ENCODE data around the gene NASP. TPM values are rescaled to one million over a fixed set of nuclear protein-coding genes. Genes with fewer than 3 reads are reported as not detected.

The NASP gene
- total and polyA plus RNA-seq, 2 donors (not counting 3 experiments of a cell fraction or from before 2014, with no cell fraction given) = 101 to 149 TPM

GRCh38 chr1:45535988-45536766 lies 47.7 kb upstream of the NASP start:
- Histone ChIP-seq H2AFZ (ENCODE audit: low read depth, low read length) (no peak overlapping the region), H3K9me3 (replicated peaks; ENCODE audit: control insufficient read depth, insufficient read depth, low read length) (no peaks in the 10 kb centered on the region), H3K79me2 (ENCODE audit: control insufficient read depth, insufficient read depth, low read length) (no peaks in the 10 kb centered on the region), H3K9ac (replicated peaks; ENCODE audit: extremely low read depth, insufficient read depth, low read length) (no peak overlapping the region), H3K9me1 (replicated peaks; ENCODE audit: control insufficient read depth, extremely low read depth, insufficient read depth, low read length) (no peaks in the 10 kb centered on the region), H3K4me2 (ENCODE audit: insufficient read depth, low read length) (no peak overlapping the region), H4K20me1 (replicated peaks; ENCODE audit: control insufficient read depth, extremely low read depth, insufficient read depth, low read length) (no peaks in the 10 kb centered on the region), H3K36me3 (ENCODE audit: control insufficient read depth in 2 of 2, extremely low read depth in 1 of 2, insufficient read depth in 2 of 2, low read length in 2 of 2) (no peaks in the 10 kb centered on the region), H3K27ac (ENCODE audit: insufficient read depth, low read depth, low read length) (no peak overlapping the region), H3K4me1 (ENCODE audit: control insufficient read depth, extremely low read depth, insufficient read depth, low read length) (no peaks in the 10 kb centered on the region), H3K27me3 (ENCODE audit: control insufficient read depth in 2 of 2, insufficient read depth in 2 of 2, low read length in 2 of 2) (no peaks in the 10 kb centered on the region), H3K4me3 (replicated peaks in 1 of 3; ENCODE audit: insufficient read depth in 1 of 3, low read depth in 1 of 3, low read length in 3 of 3) (no peak overlapping the region)
- dilution Hi-C loops (cut with MboI; ENCODE audit: extremely low pct_ligation_motif_present, low sequenced_read_pairs) (no loop called here), intact Hi-C loops (cut with micrococcal nuclease) (no loop called here)
- CTCF ChIA-PET = interaction anchor here (1.8 to 2.1 kb wide), 2 partner anchors 15 to 34 kb away, joined by 4 to 9 read pairs; partner anchors contain the start of gene AKR1A1
- DNase-seq (ENCODE audit: low read depth, low spot score) (no peak), FAIRE-seq (no peak)
- no TSS peak for BruUV-seq (replicated peaks)
- no peak for TF ChIP-seq POLR2A (IDR thresholded peaks at IDR 0.05; ENCODE audit: low read depth, low read length)
- TF ChIP-seq FOS (IDR thresholded peaks at IDR 0.05; ENCODE audit: borderline replicate concordance, insufficient read depth, low read length) = no peak
- TF ChIP-seq MYC (IDR thresholded peaks at IDR 0.05; ENCODE audit: low read depth, low read length) = no peak
- no peak for TF ChIP-seq GATA2 (IDR thresholded peaks at IDR 0.05; ENCODE audit: insufficient read depth, insufficient read length, low read depth, low read length)
- POLR2A ChIA-PET = interaction anchor here (2.5 kb wide), 1 partner anchor 14 kb away, joined by 9 read pairs; the partner anchor contains the start of gene PRDX1

GRCh38 chr1:45536886-45537285 lies 47.0 kb upstream of the NASP start:
- Histone ChIP-seq H3K27me3 (ENCODE audit: control insufficient read depth in 2 of 2, insufficient read depth in 2 of 2, low read length in 2 of 2) (no peaks in the 10 kb centered on the region), H3K4me1 (ENCODE audit: control insufficient read depth, extremely low read depth, insufficient read depth, low read length) (no peaks in the 10 kb centered on the region), H3K36me3 (ENCODE audit: control insufficient read depth in 2 of 2, extremely low read depth in 1 of 2, insufficient read depth in 2 of 2, low read length in 2 of 2) (no peaks in the 10 kb centered on the region), H3K9ac (replicated peaks; ENCODE audit: extremely low read depth, insufficient read depth, low read length) (no peak overlapping the region), H3K9me3 (replicated peaks; ENCODE audit: control insufficient read depth, insufficient read depth, low read length) (no peaks in the 10 kb centered on the region), H4K20me1 (replicated peaks; ENCODE audit: control insufficient read depth, extremely low read depth, insufficient read depth, low read length) (no peaks in the 10 kb centered on the region), H3K4me2 (ENCODE audit: insufficient read depth, low read length) (no peak overlapping the region), H2AFZ (ENCODE audit: low read depth, low read length) (no peak overlapping the region), H3K27ac (ENCODE audit: insufficient read depth, low read depth, low read length) (no peak overlapping the region), H3K9me1 (replicated peaks; ENCODE audit: control insufficient read depth, extremely low read depth, insufficient read depth, low read length) (no peaks in the 10 kb centered on the region), H3K4me3 (replicated peaks in 1 of 3; ENCODE audit: insufficient read depth in 1 of 3, low read depth in 1 of 3, low read length in 3 of 3) (no peak overlapping the region), H3K79me2 (ENCODE audit: control insufficient read depth, insufficient read depth, low read length) (no peaks in the 10 kb centered on the region)
- POLR2A ChIA-PET = interaction anchor here (2.5 kb wide), 1 partner anchor 15 kb away, joined by 9 read pairs; the partner anchor contains the start of gene PRDX1
- CTCF ChIA-PET = interaction anchor here (2.1 kb wide), 1 partner anchor 33 kb away, joined by 9 read pairs; no protein-coding TSS in a partner anchor
- no peak for FAIRE-seq
- DNase-seq (ENCODE audit: low read depth, low spot score) = no peak
- no TSS peak for BruUV-seq (replicated peaks)
- TF ChIP-seq EZH2 (IDR thresholded peaks at IDR 0.05; ENCODE audit: borderline replicate concordance, low read depth, low read length, severe bottlenecking) (no peak), FOS (IDR thresholded peaks at IDR 0.05; ENCODE audit: borderline replicate concordance, insufficient read depth, low read length) (no peak)
- intact Hi-C loops (cut with micrococcal nuclease) = no loop called here
- dilution Hi-C loops (cut with MboI; ENCODE audit: extremely low pct_ligation_motif_present, low sequenced_read_pairs) = no loop called here

All from endothelial cell of umbilical vein (primary cell).